ENCODE results near the gene MYL12B. TPM values are rescaled to one million over a fixed set of nuclear protein-coding genes. Genes with fewer than 3 reads are reported as not detected.

The MYL12B gene
- total RNA-seq, 2 experiments from 2014 or later: 313 to 322 TPM

DNA sequence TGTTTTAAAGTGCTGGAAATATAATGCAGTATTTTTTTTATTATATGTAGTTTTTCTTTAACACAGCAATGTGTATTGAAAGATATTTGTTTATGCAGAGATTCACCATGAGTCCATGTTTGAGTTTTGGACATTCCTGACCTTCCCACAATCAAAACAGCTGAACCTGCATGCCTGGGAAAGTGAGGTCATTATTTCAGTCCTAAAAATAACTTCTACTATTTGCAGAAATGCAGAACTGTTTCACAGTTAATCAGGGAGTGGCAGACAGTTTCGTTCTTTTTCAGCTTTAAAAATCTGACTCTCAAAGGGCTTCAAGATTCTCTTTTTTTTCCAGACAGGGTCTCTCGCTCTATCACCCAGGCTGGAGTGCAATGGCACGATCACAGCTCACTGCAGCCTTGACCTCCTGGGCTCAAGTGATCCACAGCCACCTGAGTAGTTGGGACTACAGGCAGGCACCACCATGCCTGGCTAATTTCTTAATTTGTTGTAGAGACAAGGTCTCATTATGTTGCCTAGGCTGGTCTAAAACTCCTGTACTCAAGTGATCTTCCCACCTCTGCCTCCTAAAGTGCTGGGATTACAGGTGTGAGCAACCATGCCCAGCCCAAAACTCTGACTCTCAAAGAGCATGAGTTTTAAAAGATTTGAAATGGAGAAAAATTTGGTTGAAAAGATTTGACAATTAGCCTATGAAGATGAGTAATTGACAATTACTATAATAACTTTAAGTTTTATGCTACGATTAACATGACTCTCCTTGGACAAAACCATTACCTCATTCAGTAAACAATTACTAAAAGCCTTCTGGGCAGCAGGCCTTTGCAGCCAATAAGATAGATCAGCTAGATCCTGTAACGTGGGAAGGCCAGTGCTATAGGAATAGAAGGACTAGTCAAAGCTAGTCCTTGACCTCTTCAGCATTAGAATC is 5.0 kb upstream of the MYL12B start:
- no peak for DNase-seq
- Mint-ChIP-seq H3K27me3 (no peaks in the 10 kb centered on the region), H3K36me3 (peaks cover 71% of the 10 kb centered on the region), H3K9me3 (ENCODE audit: low read depth) (no peaks in the 10 kb centered on the region), H3K4me3 (no peak overlapping the region), H3K4me1 (peaks cover 72% of the 10 kb centered on the region), H3K27ac (peak overlapping the region; percentile 47)
- CTCF ChIA-PET: no interaction called here
- no peak for ATAC-seq

DNA sequence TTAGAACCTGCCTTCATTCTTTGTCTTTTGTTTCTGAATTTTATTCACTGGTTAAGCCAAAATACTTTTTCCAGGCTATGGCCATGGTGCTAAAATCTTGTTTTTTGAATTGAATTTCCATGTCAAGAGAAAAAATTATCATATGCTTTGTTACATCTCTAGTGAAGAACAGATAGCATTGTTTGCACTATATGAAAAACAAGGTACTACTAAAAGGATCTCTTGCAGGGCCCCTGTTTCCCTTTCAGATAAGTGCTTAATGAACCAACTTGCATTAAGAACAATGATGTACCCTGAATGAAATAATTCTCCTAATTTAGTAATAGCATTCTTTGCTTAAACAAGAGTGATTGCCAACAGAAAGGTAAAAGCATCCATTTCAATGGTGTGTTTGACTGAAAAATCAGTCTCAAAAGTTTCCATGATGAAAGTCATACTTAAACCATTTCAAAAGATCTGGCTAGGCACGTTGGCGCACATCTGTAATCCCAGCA is 4.3 kb upstream of the MYL12B start:
- Mint-ChIP-seq H3K27me3 (no peaks in the 10 kb centered on the region), H3K4me3 (no peak overlapping the region), H3K4me1 (peaks cover 67% of the 10 kb centered on the region), H3K36me3 (peaks cover 68% of the 10 kb centered on the region), H3K27ac (peak overlapping the region; percentile 13), H3K9me3 (ENCODE audit: low read depth) (no peaks in the 10 kb centered on the region)
- CTCF ChIA-PET: no interaction called here
- DNase-seq (no peak), ATAC-seq (no peak)

DNA sequence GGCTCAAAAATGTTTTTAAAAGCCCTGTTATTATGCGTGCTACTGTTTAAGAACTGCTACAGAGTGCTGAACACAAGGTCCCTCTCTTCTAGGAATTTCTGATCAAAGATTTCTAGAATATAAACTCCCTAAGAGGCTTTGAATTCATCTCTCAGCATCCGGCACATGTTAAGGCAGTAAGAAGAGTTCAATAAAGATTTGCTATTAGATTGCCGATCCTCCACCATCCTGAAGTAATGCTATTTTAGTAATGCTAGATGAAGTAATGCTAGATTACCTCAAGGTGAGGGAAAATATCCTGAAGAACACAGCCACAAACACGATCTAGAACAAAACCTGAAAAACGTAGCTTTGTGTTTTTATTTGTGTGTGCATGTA is 949 bp upstream of the MYL12B start:
- H3K9me3 Mint-ChIP-seq (ENCODE audit: low read depth): no peaks in the 10 kb centered on the region
- ATAC-seq: no peak
- H3K4me3 Mint-ChIP-seq: peak overlapping the region; percentile 94
- no peak for DNase-seq
- CTCF ChIA-PET: interaction anchor here (1.0 to 2.8 kb wide), 6 partner anchors 9 to 333 kb away, joined by 3 to 7 read pairs (median 6); no protein-coding TSS in a partner anchor
- peaks cover 50% of the 10 kb centered on the region for H3K36me3 Mint-ChIP-seq
- peaks cover 60% of the 10 kb centered on the region for H3K4me1 Mint-ChIP-seq
- no peaks in the 10 kb centered on the region for H3K27me3 Mint-ChIP-seq
- H3K27ac Mint-ChIP-seq: peak overlapping the region; percentile 100

DNA sequence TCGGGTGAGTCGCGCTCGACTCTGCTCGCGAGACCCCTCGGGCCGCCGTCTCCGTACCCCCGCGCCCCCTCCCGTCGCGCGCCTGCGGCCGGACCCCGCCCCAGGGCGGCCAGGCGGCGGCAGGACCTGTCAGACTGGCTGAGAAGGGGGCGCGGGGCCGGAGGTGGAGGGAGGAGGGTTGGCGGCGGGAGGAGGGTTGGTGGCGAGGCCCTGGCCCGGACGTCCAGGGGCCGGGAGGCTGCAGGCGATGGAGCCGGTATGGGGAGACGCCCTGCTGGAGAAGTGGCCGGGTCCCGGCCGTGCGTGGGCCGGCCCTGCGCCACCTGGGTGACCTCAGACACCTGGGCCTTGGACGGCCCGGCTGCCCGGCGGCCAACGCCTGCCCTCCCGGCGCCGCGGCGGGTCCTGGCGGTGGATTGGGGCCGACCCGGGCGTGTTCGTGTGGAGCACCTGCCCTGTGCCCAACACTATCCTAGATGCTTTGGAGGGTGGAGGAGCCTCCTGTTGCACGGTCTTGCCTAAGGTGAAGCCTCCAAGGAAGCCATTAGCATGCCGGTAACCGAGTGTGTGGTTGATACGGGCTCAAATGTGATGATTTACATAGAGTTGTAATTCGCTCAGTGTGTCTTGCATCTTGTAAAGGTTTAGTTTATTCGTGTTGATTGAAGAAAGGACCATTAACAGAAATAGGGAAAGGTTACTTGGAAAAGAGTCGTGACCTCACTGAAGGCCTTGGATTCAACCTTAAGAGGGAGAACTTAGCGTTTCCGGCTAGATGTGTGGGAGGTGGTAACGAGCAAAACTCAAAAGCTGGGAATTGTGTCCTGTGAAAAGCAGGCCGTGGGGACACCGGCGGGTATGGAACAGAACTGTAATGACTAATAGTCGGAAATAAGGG is 550 bp downstream of the MYL12B start:
- no peaks in the 10 kb centered on the region for H3K27me3 Mint-ChIP-seq
- no peaks in the 10 kb centered on the region for H3K9me3 Mint-ChIP-seq (ENCODE audit: low read depth)
- H3K36me3 Mint-ChIP-seq: peaks cover 39% of the 10 kb centered on the region
- H3K4me3 Mint-ChIP-seq: peak overlapping the region; percentile 94
- H3K27ac Mint-ChIP-seq: peak overlapping the region; percentile 100
- peak; percentile 65 for DNase-seq
- CTCF ChIA-PET: interaction anchor here (1.3 to 4.5 kb wide), 7 partner anchors 14 to 332 kb away, joined by 3 to 14 read pairs (median 5); partner anchors contain the start of gene MYL12A
- peaks cover 65% of the 10 kb centered on the region for H3K4me1 Mint-ChIP-seq
- ATAC-seq: peak; percentile 36

DNA sequence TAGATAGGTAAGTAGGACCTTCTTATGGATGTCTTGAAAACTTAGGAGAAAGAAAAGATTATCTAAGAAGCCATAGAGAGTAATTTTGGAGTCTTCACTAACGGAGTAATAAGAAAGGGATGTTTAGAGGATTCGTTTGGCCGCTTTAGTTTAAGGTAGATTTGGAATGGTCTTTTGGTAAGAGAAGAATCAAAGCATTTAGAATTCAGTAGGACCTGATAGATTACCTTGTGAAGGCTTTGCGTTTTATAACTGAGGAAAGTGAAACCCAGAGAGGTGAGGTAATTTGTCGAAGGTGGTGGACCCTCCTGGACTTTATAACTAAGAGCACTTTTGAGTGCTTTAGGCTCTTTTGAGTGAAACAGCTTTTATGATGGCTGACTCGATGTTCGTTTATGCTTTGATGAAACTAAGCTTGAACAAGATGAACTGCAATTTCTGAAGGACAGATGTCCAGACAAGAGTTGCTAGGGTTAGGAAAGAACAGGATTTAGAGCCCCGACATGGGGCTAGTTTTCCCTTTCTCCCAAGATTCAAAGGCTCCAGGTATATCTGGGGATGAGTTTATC is 1.3 kb downstream of the MYL12B start:
- peaks cover 64% of the 10 kb centered on the region for H3K4me1 Mint-ChIP-seq
- DNase-seq (no peak), ATAC-seq (no peak)
- peak overlapping the region; percentile 89 for H3K27ac Mint-ChIP-seq
- peaks cover 35% of the 10 kb centered on the region for H3K36me3 Mint-ChIP-seq
- peak overlapping the region; percentile 94 for H3K4me3 Mint-ChIP-seq
- CTCF ChIA-PET: interaction anchor here (1.0 to 4.5 kb wide), 9 partner anchors 15 to 331 kb away, joined by 3 to 14 read pairs (median 5); partner anchors contain the start of gene MYL12A
- H3K9me3 Mint-ChIP-seq (ENCODE audit: low read depth): no peaks in the 10 kb centered on the region
- H3K27me3 Mint-ChIP-seq: no peaks in the 10 kb centered on the region

DNA sequence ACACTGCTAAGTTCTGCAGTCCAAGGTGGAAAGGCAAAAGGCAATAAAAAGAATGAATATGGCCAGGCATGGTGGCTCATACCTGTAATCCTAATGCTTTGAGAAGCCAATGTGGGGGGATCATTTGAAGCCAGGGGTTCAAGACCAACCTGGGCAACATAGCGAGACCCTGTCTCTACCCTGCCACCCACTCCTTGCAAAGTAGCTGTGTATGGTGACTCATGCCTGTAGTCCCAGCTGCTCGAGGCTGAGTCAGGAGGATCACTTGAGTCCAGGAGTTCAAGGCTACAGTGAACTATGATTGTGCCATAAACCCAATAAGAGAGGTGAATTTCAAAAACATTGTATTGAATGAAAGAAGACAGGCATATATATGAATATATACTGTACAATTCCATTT is 2.4 kb downstream of the MYL12B start:
- CTCF ChIA-PET: interaction anchor here (1.0 to 4.5 kb wide), 7 partner anchors 16 to 330 kb away, joined by 3 to 14 read pairs (median 5); partner anchors contain the start of gene MYL12A
- Mint-ChIP-seq H3K4me1 (peaks cover 65% of the 10 kb centered on the region), H3K9me3 (ENCODE audit: low read depth) (no peaks in the 10 kb centered on the region), H3K27me3 (no peaks in the 10 kb centered on the region), H3K27ac (peak overlapping the region; percentile 5), H3K36me3 (peaks cover 32% of the 10 kb centered on the region), H3K4me3 (peak overlapping the region; percentile 94)
- ATAC-seq (no peak), DNase-seq (no peak)

DNA sequence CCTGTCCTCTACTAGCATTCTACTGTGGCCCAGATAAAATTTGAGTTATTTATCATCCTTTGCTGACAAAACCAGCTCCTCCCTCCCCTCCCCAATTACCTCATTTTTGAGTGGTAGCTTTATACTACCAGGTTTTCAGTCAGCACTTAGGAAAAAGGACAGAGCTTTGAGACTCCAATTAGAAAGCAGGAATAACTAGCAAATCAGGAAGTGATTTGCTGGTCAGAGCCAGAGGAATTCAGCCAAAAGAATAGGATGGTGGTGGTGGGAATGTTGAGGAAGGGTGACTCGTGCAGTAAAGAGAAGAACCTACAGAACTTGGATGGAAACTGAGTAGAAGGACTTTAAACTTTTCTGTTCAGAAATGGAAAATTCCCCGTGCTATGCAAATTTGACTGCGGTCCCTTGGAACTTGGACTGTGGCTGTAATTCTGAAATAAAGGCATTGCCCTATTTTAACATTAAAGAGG is 3.7 kb downstream of the MYL12B start:
- Mint-ChIP-seq H3K9me3 (ENCODE audit: low read depth) (no peaks in the 10 kb centered on the region), H3K4me3 (no peak overlapping the region), H3K27me3 (no peaks in the 10 kb centered on the region), H3K36me3 (peaks cover 34% of the 10 kb centered on the region), H3K27ac (peak overlapping the region; percentile 35), H3K4me1 (peaks cover 63% of the 10 kb centered on the region)
- ATAC-seq (no peak), DNase-seq (no peak)
- CTCF ChIA-PET: interaction anchor here (1.1 to 4.5 kb wide), 3 partner anchors 17 to 320 kb away, joined by 3 to 14 read pairs (median 7); partner anchors contain the start of gene MYL12A

DNA sequence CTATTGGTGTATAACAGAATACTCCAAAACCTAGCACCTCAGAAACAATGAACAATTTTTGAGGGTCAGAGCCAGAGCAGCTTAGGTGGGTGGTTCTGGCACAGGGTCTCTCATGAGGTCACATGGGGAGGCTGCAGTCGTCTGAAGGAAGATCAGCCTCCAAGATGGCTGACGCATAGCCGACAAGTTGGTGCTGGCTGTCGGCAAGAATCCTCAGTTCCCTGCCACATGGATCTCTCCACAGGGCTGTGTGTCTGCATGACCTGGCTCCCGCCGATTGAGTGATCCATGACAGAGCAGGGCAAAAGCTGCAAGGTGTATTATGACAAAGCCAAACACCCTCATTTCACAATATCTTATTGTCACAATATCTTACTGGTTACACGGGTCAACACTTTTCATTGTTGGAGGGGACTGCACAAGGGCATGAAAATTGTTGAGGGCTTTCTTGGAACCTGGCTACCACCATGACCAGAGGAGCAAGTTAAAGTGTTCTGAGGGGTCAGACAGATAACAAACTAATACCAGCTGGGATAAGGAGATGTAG is 4.2 kb downstream of the MYL12B start:
- CTCF ChIA-PET: interaction anchor here (0.9 to 4.5 kb wide), 3 partner anchors 13 to 395 kb away, joined by 3 to 14 read pairs (median 4); partner anchors contain the start of gene MYL12A
- H3K36me3 Mint-ChIP-seq: peaks cover 33% of the 10 kb centered on the region
- H3K9me3 Mint-ChIP-seq (ENCODE audit: low read depth): no peaks in the 10 kb centered on the region
- H3K27me3 Mint-ChIP-seq: no peaks in the 10 kb centered on the region
- H3K4me1 Mint-ChIP-seq: peaks cover 63% of the 10 kb centered on the region
- ATAC-seq: no peak
- no peak for DNase-seq
- no peak overlapping the region for H3K27ac Mint-ChIP-seq
- no peak overlapping the region for H3K4me3 Mint-ChIP-seq

DNA sequence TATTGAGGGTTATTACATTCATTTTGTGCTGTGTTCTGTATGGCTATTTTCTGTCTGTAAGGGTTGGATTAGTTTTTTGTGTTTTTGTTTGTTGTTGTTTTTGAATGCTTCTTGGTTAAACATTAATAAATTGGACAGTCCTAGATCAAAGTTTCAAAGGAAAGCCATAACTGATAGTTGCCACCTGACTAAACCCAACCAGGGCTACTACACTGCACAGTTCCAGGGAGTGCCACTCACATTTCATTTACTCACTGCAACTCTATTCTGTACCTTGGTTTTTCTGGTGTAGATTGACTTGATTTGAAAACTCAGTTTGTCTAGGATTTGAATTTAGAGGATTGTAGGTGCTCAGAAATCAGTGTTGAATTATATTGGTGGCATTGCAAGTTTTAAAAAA is 6.4 kb downstream of the MYL12B start:
- H3K27me3 Mint-ChIP-seq: no peaks in the 10 kb centered on the region
- H3K9me3 Mint-ChIP-seq (ENCODE audit: low read depth): no peaks in the 10 kb centered on the region
- H3K4me1 Mint-ChIP-seq: peaks cover 72% of the 10 kb centered on the region
- ATAC-seq (no peak), DNase-seq (no peak)
- H3K36me3 Mint-ChIP-seq: peaks cover 36% of the 10 kb centered on the region
- CTCF ChIA-PET: no interaction called here
- no peak overlapping the region for H3K4me3 Mint-ChIP-seq
- no peak overlapping the region for H3K27ac Mint-ChIP-seq

DNA sequence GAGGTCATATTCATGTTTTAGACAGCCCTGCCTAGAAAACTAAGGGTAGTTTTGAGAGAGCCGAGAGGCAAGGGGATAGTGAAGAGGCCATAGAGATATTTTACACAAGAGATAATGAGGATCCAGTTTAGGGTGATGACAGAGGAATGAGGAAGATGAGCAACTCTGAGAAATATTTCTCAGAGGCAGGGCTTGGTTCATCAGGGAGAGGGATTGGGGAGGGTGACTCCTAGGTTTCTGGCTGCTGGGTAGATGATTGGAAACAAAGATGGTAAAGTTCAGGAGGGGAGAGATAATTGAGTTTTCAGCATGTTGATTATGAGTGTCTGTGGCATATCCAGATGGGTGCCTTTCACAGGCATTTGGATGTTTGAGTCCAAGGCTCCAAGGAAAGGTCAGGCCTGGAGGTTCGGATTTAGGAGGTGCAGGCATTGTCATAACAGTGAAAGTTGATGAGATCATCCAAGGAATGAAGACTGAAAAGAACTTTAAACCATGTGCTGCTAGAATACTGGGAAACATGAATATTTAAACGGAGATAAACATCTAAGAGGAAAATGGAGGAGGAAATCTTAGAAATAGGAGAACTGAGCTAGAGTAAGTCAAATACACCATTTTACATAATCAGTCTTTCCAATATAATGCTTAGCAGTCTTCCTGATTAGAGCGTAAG is 7.4 kb downstream of the MYL12B start:
- no peak overlapping the region for H3K4me3 Mint-ChIP-seq

DNA sequence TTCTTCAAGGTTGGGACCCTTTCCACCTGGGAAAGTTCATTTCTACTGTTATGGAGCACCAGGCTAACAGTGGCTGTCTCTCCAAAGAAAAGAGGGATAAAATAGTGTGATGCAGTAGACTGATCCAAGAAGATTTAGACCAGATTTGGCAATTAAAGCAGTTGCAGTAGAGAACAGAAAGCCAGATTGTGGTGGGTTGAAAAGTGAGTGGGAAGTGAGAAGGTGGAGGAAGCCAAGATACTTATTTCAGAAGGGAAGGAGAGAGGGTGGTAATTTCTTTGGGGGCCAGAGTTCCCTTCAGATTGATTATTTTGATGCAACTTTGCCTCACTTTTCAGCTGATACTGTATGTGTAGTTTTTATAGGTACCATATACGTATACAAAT is 8.0 kb downstream of the MYL12B start:
- DNase-seq (no peak), ATAC-seq (no peak)
- CTCF ChIA-PET: interaction anchor here (1.4 kb wide), 1 partner anchor 396 kb away, joined by 5 read pairs; no protein-coding TSS in a partner anchor
- Mint-ChIP-seq H3K4me1 (peaks cover 59% of the 10 kb centered on the region), H3K27ac (peak overlapping the region; percentile 54), H3K9me3 (ENCODE audit: low read depth) (no peaks in the 10 kb centered on the region), H3K4me3 (no peak overlapping the region), H3K36me3 (peaks cover 43% of the 10 kb centered on the region), H3K27me3 (no peaks in the 10 kb centered on the region)

More for the DNA sequence above, 7.4 kb downstream of the MYL12B start:
- CTCF ChIA-PET: interaction anchor here (1.4 kb wide), 1 partner anchor 396 kb away, joined by 5 read pairs; no protein-coding TSS in a partner anchor
- peaks cover 42% of the 10 kb centered on the region for H3K36me3 Mint-ChIP-seq
- no peaks in the 10 kb centered on the region for H3K27me3 Mint-ChIP-seq
- DNase-seq: no peak
- peaks cover 64% of the 10 kb centered on the region for H3K4me1 Mint-ChIP-seq
- no peak overlapping the region for H3K27ac Mint-ChIP-seq
- ATAC-seq: no peak
- no peaks in the 10 kb centered on the region for H3K9me3 Mint-ChIP-seq (ENCODE audit: low read depth)

DNA sequence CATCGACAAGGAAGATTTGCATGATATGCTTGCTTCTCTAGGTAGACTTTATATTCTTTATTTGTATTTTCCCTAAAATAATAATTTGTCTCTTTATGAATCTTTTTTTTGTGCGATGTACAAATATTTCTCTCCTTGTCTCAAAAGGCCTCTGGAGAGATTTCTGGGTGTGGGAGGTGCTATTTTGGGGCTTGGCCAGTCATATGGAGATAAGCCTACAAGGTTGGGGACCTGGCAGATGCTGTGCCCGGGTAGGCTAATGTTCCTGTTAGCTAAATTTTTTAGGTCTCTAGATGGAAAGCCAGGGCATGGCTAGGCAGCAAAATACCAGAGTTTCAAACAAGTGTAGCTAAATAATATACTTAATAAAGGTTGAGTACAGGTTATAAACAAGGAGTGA is 11.1 kb downstream of the MYL12B start:
- Mint-ChIP-seq H3K4me1 (peaks cover 37% of the 10 kb centered on the region), H3K27ac (no peak overlapping the region), H3K4me3 (no peak overlapping the region), H3K9me3 (ENCODE audit: low read depth) (no peaks in the 10 kb centered on the region), H3K36me3 (peaks cover 54% of the 10 kb centered on the region), H3K27me3 (no peaks in the 10 kb centered on the region)
- CTCF ChIA-PET: interaction anchor here (2.5 kb wide), 1 partner anchor 393 kb away, joined by 9 read pairs; no protein-coding TSS in a partner anchor
- ATAC-seq (no peak), DNase-seq (no peak)

Measured in activated CD8-positive, alpha-beta memory T cell treated with anti-CD3 and anti-CD28 coated beads, Interleukin-2, amount 10 ng/mL, durations not matched to agents 7 days and 5 days (primary cell).